ENCODE measurements around the gene HIPK3. TPM values are rescaled to one million over a fixed set of nuclear protein-coding genes. Genes with fewer than 3 reads are reported as not detected.

Gene HIPK3
- total RNA-seq, 3 donors from 2014 or later (not counting 1 experiment from before 2014, with no cell fraction given): 80.6 to 92.9 (median 87.7) TPM

DNA sequence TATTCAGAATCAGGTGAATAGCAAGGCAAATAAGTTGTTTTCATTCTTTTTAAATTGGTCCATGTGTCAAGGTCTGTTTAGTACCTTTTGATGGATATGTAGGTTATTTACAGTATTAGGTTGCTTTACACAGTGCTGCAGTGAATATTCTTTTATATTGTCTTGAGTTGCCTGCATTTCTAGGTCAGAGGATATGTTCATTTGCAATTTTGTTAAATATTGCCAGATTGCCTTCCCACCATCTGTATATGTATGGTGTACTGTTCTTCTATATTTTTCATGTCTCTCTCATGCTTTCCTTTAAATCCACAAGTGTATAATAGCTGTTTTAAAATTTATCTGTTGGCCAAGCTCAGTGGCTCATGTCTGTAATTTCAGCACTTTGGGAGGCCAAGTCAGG, 24.6 kb downstream of the HIPK3 start:
- TF ChIP-seq, protein P1, sequence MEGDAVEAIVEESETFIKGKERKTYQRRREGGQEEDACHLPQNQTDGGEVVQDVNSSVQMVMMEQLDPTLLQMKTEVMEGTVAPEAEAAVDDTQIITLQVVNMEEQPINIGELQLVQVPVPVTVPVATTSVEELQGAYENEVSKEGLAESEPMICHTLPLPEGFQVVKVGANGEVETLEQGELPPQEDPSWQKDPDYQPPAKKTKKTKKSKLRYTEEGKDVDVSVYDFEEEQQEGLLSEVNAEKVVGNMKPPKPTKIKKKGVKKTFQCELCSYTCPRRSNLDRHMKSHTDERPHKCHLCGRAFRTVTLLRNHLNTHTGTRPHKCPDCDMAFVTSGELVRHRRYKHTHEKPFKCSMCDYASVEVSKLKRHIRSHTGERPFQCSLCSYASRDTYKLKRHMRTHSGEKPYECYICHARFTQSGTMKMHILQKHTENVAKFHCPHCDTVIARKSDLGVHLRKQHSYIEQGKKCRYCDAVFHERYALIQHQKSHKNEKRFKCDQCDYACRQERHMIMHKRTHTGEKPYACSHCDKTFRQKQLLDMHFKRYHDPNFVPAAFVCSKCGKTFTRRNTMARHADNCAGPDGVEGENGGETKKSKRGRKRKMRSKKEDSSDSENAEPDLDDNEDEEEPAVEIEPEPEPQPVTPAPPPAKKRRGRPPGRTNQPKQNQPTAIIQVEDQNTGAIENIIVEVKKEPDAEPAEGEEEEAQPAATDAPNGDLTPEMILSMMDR (IDR thresholded peaks at IDR 0.05): no peak
- no peaks in the 10 kb centered on the region for H3K36me3 Mint-ChIP-seq
- H3K27ac ChIP-seq (ENCODE audit: low read length): no peak overlapping the region
- no peaks in the 10 kb centered on the region for H3K27me3 Mint-ChIP-seq (ENCODE audit: low read depth in 2 of 2)
- peaks cover 5% of the 10 kb centered on the region for H3K36me3 ChIP-seq (ENCODE audit: control insufficient read depth, insufficient read depth, low read length)
- no peaks in the 10 kb centered on the region for H3K27me3 ChIP-seq (ENCODE audit: control insufficient read depth, insufficient read depth, low read length)
- H3K4me1 ChIP-seq (ENCODE audit: control insufficient read depth, insufficient read depth, low read length): no peaks in the 10 kb centered on the region
- no peaks in the 10 kb centered on the region for H3K9me3 Mint-ChIP-seq
- no peak overlapping the region for H3K4me3 Mint-ChIP-seq
- no peak overlapping the region for H3K4me3 ChIP-seq (ENCODE audit: low read length)
- intact Hi-C loops (cut with micrococcal nuclease): no loop called here
- ATAC-seq (no peak), DNase-seq (no peak)
- no peaks in the 10 kb centered on the region for H3K9me3 ChIP-seq (ENCODE audit: control insufficient read depth, insufficient read depth, low read length)
- H3K27ac Mint-ChIP-seq: peak overlapping the region in 1 of 2 donors; percentile 31
- peaks cover 57 to 62% of the 10 kb centered on the region in 2 donors for H3K4me1 Mint-ChIP-seq

DNA sequence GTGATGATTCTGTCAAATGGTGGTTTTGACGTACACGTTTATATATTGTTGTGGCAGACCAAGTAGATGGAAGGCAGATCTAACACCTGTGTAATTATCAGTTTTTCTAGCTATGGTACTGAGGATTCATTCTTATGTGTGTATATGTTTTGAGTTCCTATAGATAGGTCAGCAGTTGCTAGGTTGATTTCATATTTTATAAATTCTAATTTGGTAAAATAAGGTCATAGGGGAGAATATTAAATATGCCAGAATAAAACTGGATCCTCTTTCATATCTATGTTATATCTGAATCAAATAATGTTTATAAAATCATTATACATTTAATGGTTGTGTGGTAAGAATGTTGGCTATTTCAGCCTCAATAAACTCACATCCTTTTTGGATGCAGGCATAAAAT, 27.6 kb downstream of the HIPK3 start:
- H3K4me1 ChIP-seq (ENCODE audit: control insufficient read depth, insufficient read depth, low read length): no peaks in the 10 kb centered on the region
- Mint-ChIP-seq H3K9me3 (no peaks in the 10 kb centered on the region), H3K27me3 (ENCODE audit: low read depth in 2 of 2) (no peaks in the 10 kb centered on the region), H3K27ac (peak overlapping the region in 1 of 2 donors; percentile 44), H3K36me3 (peaks cover 6% of the 10 kb centered on the region), H3K4me3 (no peak overlapping the region), H3K4me1 (peaks cover 39 to 42% of the 10 kb centered on the region in 2 donors)
- H3K27ac ChIP-seq (ENCODE audit: low read length): no peak overlapping the region
- peaks cover 7% of the 10 kb centered on the region for H3K36me3 ChIP-seq (ENCODE audit: control insufficient read depth, insufficient read depth, low read length)
- TF ChIP-seq, protein P1 (IDR thresholded peaks at IDR 0.05): no peak
- no peak overlapping the region for H3K4me3 ChIP-seq (ENCODE audit: low read length)
- intact Hi-C loops (cut with micrococcal nuclease): no loop called here
- H3K27me3 ChIP-seq (ENCODE audit: control insufficient read depth, insufficient read depth, low read length): no peaks in the 10 kb centered on the region
- ATAC-seq (no peak), DNase-seq (no peak)
- WGBS (ENCODE audit: insufficient coverage): 69% methylated on average over 2 of the region's 2 CpGs
- no peaks in the 10 kb centered on the region for H3K9me3 ChIP-seq (ENCODE audit: control insufficient read depth, insufficient read depth, low read length)

DNA sequence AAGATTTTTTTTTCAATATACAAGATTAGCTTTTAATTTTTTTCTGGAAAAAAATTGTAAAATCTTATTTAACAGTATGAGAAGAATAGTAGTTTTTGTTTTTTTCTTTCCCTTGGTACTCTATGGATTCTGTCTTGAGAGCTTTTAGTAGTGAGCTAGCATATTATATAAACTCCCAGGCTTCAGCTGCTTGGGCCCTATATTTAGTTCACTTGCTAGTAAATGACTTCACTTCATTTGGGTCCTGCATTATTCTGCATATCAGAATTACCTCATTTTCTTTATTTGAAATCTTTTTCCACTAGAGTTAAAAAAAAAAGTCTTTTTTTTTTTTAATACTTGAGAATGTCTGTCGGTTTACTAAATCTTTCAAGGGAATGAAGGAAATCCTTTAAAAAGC, 33.1 kb downstream of the HIPK3 start:
- no peaks in the 10 kb centered on the region for H3K27me3 Mint-ChIP-seq (ENCODE audit: low read depth in 2 of 2)
- ATAC-seq (no peak), DNase-seq (no peak)
- Histone ChIP-seq H3K27ac (ENCODE audit: low read length) (no peak overlapping the region), H3K4me3 (ENCODE audit: low read length) (no peak overlapping the region), H3K36me3 (ENCODE audit: control insufficient read depth, insufficient read depth, low read length) (peaks cover 7% of the 10 kb centered on the region), H3K9me3 (ENCODE audit: control insufficient read depth, insufficient read depth, low read length) (no peaks in the 10 kb centered on the region), H3K27me3 (ENCODE audit: control insufficient read depth, insufficient read depth, low read length) (no peaks in the 10 kb centered on the region), H3K4me1 (ENCODE audit: control insufficient read depth, insufficient read depth, low read length) (no peaks in the 10 kb centered on the region)
- intact Hi-C loops (cut with micrococcal nuclease): no loop called here
- no peak overlapping the region for H3K27ac Mint-ChIP-seq
- peaks cover 19 to 23% of the 10 kb centered on the region in 2 donors for H3K4me1 Mint-ChIP-seq
- no peak overlapping the region for H3K4me3 Mint-ChIP-seq
- H3K36me3 Mint-ChIP-seq: peaks cover 6% of the 10 kb centered on the region
- H3K9me3 Mint-ChIP-seq: no peaks in the 10 kb centered on the region
- WGBS (ENCODE audit: insufficient coverage): no CpG with 5 or more reads among the region's 1 CpG
- TF ChIP-seq, protein P1 (IDR thresholded peaks at IDR 0.05): no peak

DNA sequence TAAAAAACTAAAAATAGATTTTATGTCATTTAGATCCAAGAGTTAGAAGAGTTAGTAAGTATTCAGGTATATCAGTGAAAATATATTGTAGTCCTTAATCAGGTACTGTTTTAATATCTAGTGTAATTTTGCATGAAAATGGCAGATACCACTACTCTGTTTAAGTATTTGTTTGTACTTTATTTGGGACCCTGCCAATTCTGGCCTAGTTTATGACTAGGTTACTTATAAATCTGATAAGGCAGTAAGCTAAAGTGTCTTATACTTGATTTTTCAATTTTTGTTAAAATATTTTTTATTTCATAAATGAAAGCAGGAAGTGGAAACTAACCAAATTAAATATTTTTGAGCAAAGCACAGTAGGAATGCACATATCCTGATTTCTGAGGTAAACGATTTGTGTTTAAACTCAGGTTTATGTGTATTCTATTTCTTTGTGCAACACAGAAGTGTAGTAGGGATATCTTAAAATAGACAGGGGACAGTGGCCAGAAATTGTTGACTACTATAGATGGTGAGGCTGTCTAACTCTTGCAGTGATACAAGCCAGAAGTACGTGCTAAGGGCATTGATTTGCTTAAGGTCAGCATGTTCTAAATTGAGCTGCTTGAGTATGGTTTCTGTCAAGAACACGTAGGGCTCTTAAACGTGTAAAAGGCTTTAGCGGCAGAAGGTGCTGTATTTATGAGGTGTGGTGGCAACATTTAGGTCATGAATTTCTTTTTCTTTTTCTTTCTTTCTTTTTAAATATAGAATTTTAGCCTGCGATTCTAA, 34.0 kb downstream of the HIPK3 start:
- H3K4me1 ChIP-seq (ENCODE audit: control insufficient read depth, insufficient read depth, low read length): no peaks in the 10 kb centered on the region
- no peak for DNase-seq
- Mint-ChIP-seq H3K4me3 (no peak overlapping the region), H3K27ac (peak overlapping the region; percentile 26 to 58), H3K4me1 (peaks cover 28 to 32% of the 10 kb centered on the region in 2 donors), H3K36me3 (peaks cover 6% of the 10 kb centered on the region), H3K9me3 (no peaks in the 10 kb centered on the region), H3K27me3 (ENCODE audit: low read depth in 2 of 2) (no peaks in the 10 kb centered on the region)
- H3K4me3 ChIP-seq (ENCODE audit: low read length): no peak overlapping the region
- TF ChIP-seq, protein P1 (IDR thresholded peaks at IDR 0.05): no peak
- H3K27me3 ChIP-seq (ENCODE audit: control insufficient read depth, insufficient read depth, low read length): no peaks in the 10 kb centered on the region
- no peak overlapping the region for H3K27ac ChIP-seq (ENCODE audit: low read length)
- WGBS (ENCODE audit: insufficient coverage): 59% methylated on average over 4 of the region's 6 CpGs
- peaks cover 7% of the 10 kb centered on the region for H3K36me3 ChIP-seq (ENCODE audit: control insufficient read depth, insufficient read depth, low read length)
- no peak for ATAC-seq
- intact Hi-C loops (cut with micrococcal nuclease): no loop called here
- no peaks in the 10 kb centered on the region for H3K9me3 ChIP-seq (ENCODE audit: control insufficient read depth, insufficient read depth, low read length)
